ENCODE measurements around the gene FER.
"Not testable (repeated sequence)": the region's sequence is repeated elsewhere in the genome, so short reads cannot be mapped to it uniquely, and the experiment has no call there.

The FER gene

GRCh38 chr5:108747774-108748400 is at the start of gene FER:
Gene FER, plus strand, starts transcription at chr5:108747897. Its CDS starts 50,286 bp downstream, at chr5:108798183.
- DNase-seq: peak; percentile 28

- DNase-seq: not testable (repeated sequence)
Observed at GRCh38 chr5:108700388-108700787, 47.3 kb upstream of the FER start.

GRCh38 chr5:108700930-108701329 is 46.8 kb upstream of the FER start:
- DNase-seq: no peak

- DNase-seq: no peak
Observed at GRCh38 chr5:108702546-108702945, 45.2 kb upstream of the FER start.

GRCh38 chr5:108703313-108703712 is 44.4 kb upstream of the FER start:
- DNase-seq: no peak

GRCh38 chr5:108707141-108707540 is 40.6 kb upstream of the FER start:
- no peak for DNase-seq

- no peak for DNase-seq
Observed at GRCh38 chr5:108711898-108712297, 35.8 kb upstream of the FER start.

- DNase-seq: no peak
Observed at GRCh38 chr5:108715408-108715807, 32.3 kb upstream of the FER start.

GRCh38 chr5:108720391-108720790 is 27.3 kb upstream of the FER start:
- DNase-seq: no peak

GRCh38 chr5:108726446-108727235 is 21.1 kb upstream of the FER start:
- no peak for DNase-seq

- DNase-seq: no peak
Observed at GRCh38 chr5:108727236-108727650, 20.5 kb upstream of the FER start.

GRCh38 chr5:108727651-108728565 is 19.8 kb upstream of the FER start:
- peak; percentile 65 for DNase-seq

GRCh38 chr5:108728566-108729241 is 19.0 kb upstream of the FER start:
- no peak for DNase-seq

- DNase-seq: no peak
Observed at GRCh38 chr5:108729242-108729615, 18.5 kb upstream of the FER start.

- no peak for DNase-seq
Observed at GRCh38 chr5:108730617-108731340, 16.9 kb upstream of the FER start.

GRCh38 chr5:108735790-108736189 is 11.9 kb upstream of the FER start:
- no peak for DNase-seq

GRCh38 chr5:108736855-108737254 is 10.8 kb upstream of the FER start:
- DNase-seq: no peak

GRCh38 chr5:108739376-108739775 is 8.3 kb upstream of the FER start:
- DNase-seq: no peak

GRCh38 chr5:108739906-108740305 is 7.8 kb upstream of the FER start:
- no peak for DNase-seq

GRCh38 chr5:108743319-108743718 is 4.4 kb upstream of the FER start:
- DNase-seq: no peak

- DNase-seq: no peak
Observed at GRCh38 chr5:108743846-108744245, 3.9 kb upstream of the FER start.

- no peak for DNase-seq
Observed at GRCh38 chr5:108747111-108747773, 455 bp upstream of the FER start.

Measured in amniotic stem cell (primary cell).